ENCODE data around the gene HDAC3.

HDAC3 gene

GRCh38 chr5:141672071-141672840 is 35.6 kb upstream of the HDAC3 start:
- Histone ChIP-seq H3K4me1 (ENCODE audit: insufficient read depth, low read length) (peaks cover 21% of the 10 kb centered on the region), H3K27me3 (ENCODE audit: insufficient read depth, low read length) (no peaks in the 10 kb centered on the region), H3K9me3 (ENCODE audit: low read length) (no peaks in the 10 kb centered on the region), H3K36me3 (ENCODE audit: insufficient read depth, low read length) (no peaks in the 10 kb centered on the region), H2AFZ (ENCODE audit: low read depth, low read length) (no peak overlapping the region), H3K4me3 (ENCODE audit: low read length) (no peak overlapping the region)

DNA sequence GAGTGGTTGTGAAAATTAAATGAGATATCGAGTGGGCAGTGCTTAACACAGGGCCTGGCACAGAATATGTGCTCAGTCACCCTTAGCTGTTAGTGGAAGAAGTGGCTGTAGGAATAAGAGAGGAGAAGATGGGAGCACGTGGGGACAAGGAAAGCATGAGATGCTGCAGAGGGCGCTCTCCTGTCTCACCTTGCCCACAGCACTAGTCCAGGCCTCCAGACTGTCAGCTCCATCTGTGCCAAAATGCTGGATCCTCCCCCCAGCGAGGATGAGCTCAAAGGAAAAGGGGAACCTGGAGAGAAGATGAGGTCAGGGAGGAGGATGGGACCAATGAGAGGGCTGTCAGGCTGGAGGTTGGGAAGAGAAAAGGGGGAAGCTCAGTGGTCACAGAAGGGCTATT is 32.9 kb upstream of the HDAC3 start:
- no peaks in the 10 kb centered on the region for H3K36me3 ChIP-seq (ENCODE audit: insufficient read depth, low read length)

DNA sequence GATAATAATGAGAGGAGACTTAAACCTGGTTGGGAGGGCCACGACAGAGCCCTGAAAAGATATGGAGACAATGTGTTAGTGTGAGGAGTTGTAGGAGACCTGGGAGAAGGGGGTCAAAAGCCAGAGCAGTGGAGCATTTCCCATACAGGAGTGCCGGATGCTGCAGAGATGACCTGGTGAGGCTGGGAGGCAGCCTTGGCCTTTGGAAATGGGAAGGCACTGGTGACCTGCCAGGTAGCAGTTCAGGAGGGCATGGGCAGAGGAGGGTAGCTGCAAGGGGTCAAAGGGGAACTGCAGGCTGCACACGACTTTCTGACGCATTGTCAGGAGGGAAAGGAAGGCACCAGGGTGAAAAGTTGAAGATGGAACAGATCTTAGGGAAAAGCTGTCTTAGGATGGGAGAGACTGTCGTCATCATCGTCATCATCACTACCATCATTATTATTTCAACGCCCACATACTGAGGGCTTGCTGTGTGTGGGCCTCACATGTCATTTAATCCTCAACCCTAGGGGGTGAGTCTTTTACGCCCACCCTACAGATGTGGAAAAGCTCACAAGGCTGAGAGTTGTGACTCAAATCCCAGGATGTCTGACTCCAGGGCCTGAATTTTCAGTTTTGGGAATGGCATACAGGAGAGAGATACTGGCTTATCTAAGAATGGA is 32.1 kb upstream of the HDAC3 start:
- Histone ChIP-seq H2AFZ (ENCODE audit: low read depth, low read length) (no peak overlapping the region), H3K9me3 (ENCODE audit: low read length) (no peaks in the 10 kb centered on the region), H3K27me3 (ENCODE audit: insufficient read depth, low read length) (no peaks in the 10 kb centered on the region), H3K4me1 (ENCODE audit: insufficient read depth, low read length) (peaks cover 16% of the 10 kb centered on the region), H3K36me3 (ENCODE audit: insufficient read depth, low read length) (no peaks in the 10 kb centered on the region), H3K4me3 (ENCODE audit: low read length) (no peak overlapping the region)

More for the DNA sequence above, 32.9 kb upstream of the HDAC3 start:
- peaks cover 16% of the 10 kb centered on the region for H3K4me1 ChIP-seq (ENCODE audit: insufficient read depth, low read length)
- H3K27me3 ChIP-seq (ENCODE audit: insufficient read depth, low read length) = no peaks in the 10 kb centered on the region
- H3K9me3 ChIP-seq (ENCODE audit: low read length) = no peaks in the 10 kb centered on the region
- H2AFZ ChIP-seq (ENCODE audit: low read depth, low read length) = no peak overlapping the region
- H3K4me3 ChIP-seq (ENCODE audit: low read length) = no peak overlapping the region

DNA sequence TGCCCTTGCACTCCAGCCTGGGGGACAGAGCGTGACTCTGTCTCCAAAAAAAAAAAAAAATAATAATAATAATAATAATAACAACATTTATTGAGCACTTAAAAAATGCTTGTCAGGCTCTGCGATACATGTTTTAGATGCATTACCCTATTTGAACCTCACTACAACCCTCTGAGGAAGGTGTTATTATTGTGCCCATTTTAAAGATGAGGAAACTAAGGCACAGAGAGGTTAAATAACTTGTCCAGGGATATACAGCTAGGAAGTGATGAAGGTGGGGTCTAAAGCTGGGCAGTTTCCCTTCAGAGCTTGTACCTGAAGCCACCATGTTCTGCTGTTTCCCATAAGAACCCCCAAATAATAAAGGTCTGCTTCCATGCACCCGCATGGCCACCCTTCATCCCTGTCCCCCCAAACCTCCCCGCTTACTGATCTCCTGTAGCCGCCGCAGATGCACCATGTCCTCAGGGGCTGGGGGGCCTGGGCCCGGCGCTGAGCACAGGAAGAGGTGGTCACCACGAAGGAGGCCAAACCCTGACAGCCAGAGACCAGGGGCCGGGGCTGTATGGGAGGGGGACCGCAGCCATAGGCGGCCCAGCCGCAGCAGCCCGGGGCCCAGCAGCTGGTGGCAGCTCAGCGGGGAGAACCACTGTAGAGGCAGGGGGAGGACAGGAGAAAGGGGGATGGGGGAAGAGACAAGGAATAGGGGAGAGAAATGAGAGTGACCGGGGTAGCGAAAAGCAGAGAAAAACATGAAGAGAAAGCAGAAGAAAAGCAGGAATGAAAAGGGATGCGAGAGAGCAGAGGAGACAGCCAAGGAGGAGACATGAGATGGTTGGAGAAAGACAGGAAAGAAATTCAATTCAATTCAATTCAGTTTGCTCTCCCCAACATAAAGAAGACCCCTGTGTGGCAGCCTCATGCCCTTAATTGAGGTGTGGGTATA is 29.6 kb upstream of the HDAC3 start:
- Histone ChIP-seq H3K9me3 (ENCODE audit: low read length) (no peaks in the 10 kb centered on the region), H3K27me3 (ENCODE audit: insufficient read depth, low read length) (no peaks in the 10 kb centered on the region), H3K4me3 (ENCODE audit: low read length) (no peak overlapping the region), H3K4me1 (ENCODE audit: insufficient read depth, low read length) (no peaks in the 10 kb centered on the region), H2AFZ (ENCODE audit: low read depth, low read length) (no peak overlapping the region), H3K36me3 (ENCODE audit: insufficient read depth, low read length) (no peaks in the 10 kb centered on the region)

- Histone ChIP-seq H3K4me3 (ENCODE audit: low read length) (no peak overlapping the region), H3K36me3 (ENCODE audit: insufficient read depth, low read length) (no peaks in the 10 kb centered on the region), H2AFZ (ENCODE audit: low read depth, low read length) (no peak overlapping the region), H3K4me1 (ENCODE audit: insufficient read depth, low read length) (no peaks in the 10 kb centered on the region), H3K27me3 (ENCODE audit: insufficient read depth, low read length) (no peaks in the 10 kb centered on the region), H3K9me3 (ENCODE audit: low read length) (no peaks in the 10 kb centered on the region)
Measured at GRCh38 chr5:141664733-141665461, 28.2 kb upstream of the HDAC3 start.

GRCh38 chr5:141663506-141663905 is 26.9 kb upstream of the HDAC3 start:
- H3K4me3 ChIP-seq (ENCODE audit: low read length) = no peak overlapping the region

GRCh38 chr5:141662028-141662427 is 25.4 kb upstream of the HDAC3 start:
- Histone ChIP-seq H3K36me3 (ENCODE audit: insufficient read depth, low read length) (no peaks in the 10 kb centered on the region), H3K4me3 (ENCODE audit: low read length) (no peak overlapping the region)

More at GRCh38 chr5:141663506-141663905, 26.9 kb upstream of the HDAC3 start:
- Histone ChIP-seq H3K4me1 (ENCODE audit: insufficient read depth, low read length) (no peaks in the 10 kb centered on the region), H3K9me3 (ENCODE audit: low read length) (no peaks in the 10 kb centered on the region), H3K36me3 (ENCODE audit: insufficient read depth, low read length) (no peaks in the 10 kb centered on the region), H2AFZ (ENCODE audit: low read depth, low read length) (no peak overlapping the region), H3K27me3 (ENCODE audit: insufficient read depth, low read length) (no peaks in the 10 kb centered on the region)

GRCh38 chr5:141657937-141658545 is 21.4 kb upstream of the HDAC3 start:
- Histone ChIP-seq H3K4me3 (ENCODE audit: low read length) (no peak overlapping the region), H3K4me1 (ENCODE audit: insufficient read depth, low read length) (no peaks in the 10 kb centered on the region), H3K36me3 (ENCODE audit: insufficient read depth, low read length) (no peaks in the 10 kb centered on the region), H3K27me3 (ENCODE audit: insufficient read depth, low read length) (no peaks in the 10 kb centered on the region), H2AFZ (ENCODE audit: low read depth, low read length) (no peak overlapping the region), H3K9me3 (ENCODE audit: low read length) (no peaks in the 10 kb centered on the region)

More at GRCh38 chr5:141662028-141662427, 25.4 kb upstream of the HDAC3 start:
- no peaks in the 10 kb centered on the region for H3K9me3 ChIP-seq (ENCODE audit: low read length)
- no peaks in the 10 kb centered on the region for H3K4me1 ChIP-seq (ENCODE audit: insufficient read depth, low read length)
- no peaks in the 10 kb centered on the region for H3K27me3 ChIP-seq (ENCODE audit: insufficient read depth, low read length)
- H2AFZ ChIP-seq (ENCODE audit: low read depth, low read length) = no peak overlapping the region

GRCh38 chr5:141657404-141657803 is 20.8 kb upstream of the HDAC3 start:
- Histone ChIP-seq H3K27me3 (ENCODE audit: insufficient read depth, low read length) (no peaks in the 10 kb centered on the region), H3K9me3 (ENCODE audit: low read length) (no peaks in the 10 kb centered on the region), H2AFZ (ENCODE audit: low read depth, low read length) (no peak overlapping the region), H3K4me3 (ENCODE audit: low read length) (no peak overlapping the region), H3K4me1 (ENCODE audit: insufficient read depth, low read length) (no peaks in the 10 kb centered on the region), H3K36me3 (ENCODE audit: insufficient read depth, low read length) (no peaks in the 10 kb centered on the region)

GRCh38 chr5:141656396-141656795 is 19.7 kb upstream of the HDAC3 start:
- no peaks in the 10 kb centered on the region for H3K27me3 ChIP-seq (ENCODE audit: insufficient read depth, low read length)
- no peaks in the 10 kb centered on the region for H3K9me3 ChIP-seq (ENCODE audit: low read length)
- no peaks in the 10 kb centered on the region for H3K4me1 ChIP-seq (ENCODE audit: insufficient read depth, low read length)
- no peak overlapping the region for H2AFZ ChIP-seq (ENCODE audit: low read depth, low read length)
- no peak overlapping the region for H3K4me3 ChIP-seq (ENCODE audit: low read length)
- H3K36me3 ChIP-seq (ENCODE audit: insufficient read depth, low read length) = no peaks in the 10 kb centered on the region

DNA sequence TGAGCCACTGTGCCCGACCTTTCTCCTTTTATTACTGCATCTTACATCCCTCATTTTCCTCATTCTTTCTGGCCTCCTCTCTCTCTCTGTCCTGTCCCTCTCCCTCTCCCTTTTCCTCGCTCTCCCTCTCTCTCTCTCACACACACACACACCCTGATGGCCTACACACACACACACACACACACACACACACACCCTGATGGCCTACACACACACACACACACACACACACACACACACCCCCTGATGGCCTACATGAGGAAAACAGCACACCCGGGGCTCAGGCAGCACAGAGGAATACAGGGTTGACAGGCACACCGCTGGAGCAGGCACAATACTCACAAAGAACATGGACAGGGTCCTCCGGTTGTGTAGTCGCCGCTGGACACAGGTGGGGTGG is 18.4 kb upstream of the HDAC3 start:
- H3K4me1 ChIP-seq (ENCODE audit: insufficient read depth, low read length) = no peaks in the 10 kb centered on the region
- no peaks in the 10 kb centered on the region for H3K9me3 ChIP-seq (ENCODE audit: low read length)
- no peaks in the 10 kb centered on the region for H3K36me3 ChIP-seq (ENCODE audit: insufficient read depth, low read length)

DNA sequence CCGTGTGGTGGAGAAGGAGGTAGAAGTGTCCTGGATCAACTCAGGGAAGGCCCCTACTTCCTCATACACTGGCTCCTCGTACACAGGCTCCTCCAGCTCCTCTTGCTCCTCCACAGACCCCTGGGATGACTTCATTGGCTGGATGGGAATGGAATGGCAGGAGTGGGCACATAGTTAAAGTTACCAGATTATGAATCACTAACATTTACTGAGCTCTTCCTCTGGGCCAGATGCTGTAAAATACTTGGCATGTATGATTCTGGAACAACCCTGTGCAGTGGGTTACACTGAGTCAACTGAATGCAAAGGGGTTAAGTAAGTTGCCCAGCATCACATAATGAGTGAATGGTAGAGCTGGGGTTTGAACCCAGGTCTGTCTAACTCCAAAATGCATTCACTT is 17.6 kb upstream of the HDAC3 start:
- no peak overlapping the region for H2AFZ ChIP-seq (ENCODE audit: low read depth, low read length)
- no peak overlapping the region for H3K4me3 ChIP-seq (ENCODE audit: low read length)
- H3K36me3 ChIP-seq (ENCODE audit: insufficient read depth, low read length) = no peaks in the 10 kb centered on the region
- no peaks in the 10 kb centered on the region for H3K4me1 ChIP-seq (ENCODE audit: insufficient read depth, low read length)
- H3K27me3 ChIP-seq (ENCODE audit: insufficient read depth, low read length) = no peaks in the 10 kb centered on the region
- H3K9me3 ChIP-seq (ENCODE audit: low read length) = no peaks in the 10 kb centered on the region

More for the DNA sequence above, 18.4 kb upstream of the HDAC3 start:
- Histone ChIP-seq H2AFZ (ENCODE audit: low read depth, low read length) (no peak overlapping the region), H3K27me3 (ENCODE audit: insufficient read depth, low read length) (no peaks in the 10 kb centered on the region), H3K4me3 (ENCODE audit: low read length) (no peak overlapping the region)
